ENCODE results near the gene KIF6.

KIF6 gene

GRCh38 chr6:39313526-39314272 is 411.5 kb downstream of the KIF6 start:
- CTCF ChIA-PET = interaction anchor here (2.7 kb wide), 1 partner anchor 11 kb away, joined by 10 read pairs; no protein-coding TSS in a partner anchor
- POLR2A ChIA-PET = no interaction called here
- DNase-seq (ENCODE audit: extremely low spot score) = no peak
- no peak for TF ChIP-seq CTCF (IDR thresholded peaks at IDR 0.05; ENCODE audit: control extremely low read depth, extremely low read depth, low read depth, missing control alignments)

DNA sequence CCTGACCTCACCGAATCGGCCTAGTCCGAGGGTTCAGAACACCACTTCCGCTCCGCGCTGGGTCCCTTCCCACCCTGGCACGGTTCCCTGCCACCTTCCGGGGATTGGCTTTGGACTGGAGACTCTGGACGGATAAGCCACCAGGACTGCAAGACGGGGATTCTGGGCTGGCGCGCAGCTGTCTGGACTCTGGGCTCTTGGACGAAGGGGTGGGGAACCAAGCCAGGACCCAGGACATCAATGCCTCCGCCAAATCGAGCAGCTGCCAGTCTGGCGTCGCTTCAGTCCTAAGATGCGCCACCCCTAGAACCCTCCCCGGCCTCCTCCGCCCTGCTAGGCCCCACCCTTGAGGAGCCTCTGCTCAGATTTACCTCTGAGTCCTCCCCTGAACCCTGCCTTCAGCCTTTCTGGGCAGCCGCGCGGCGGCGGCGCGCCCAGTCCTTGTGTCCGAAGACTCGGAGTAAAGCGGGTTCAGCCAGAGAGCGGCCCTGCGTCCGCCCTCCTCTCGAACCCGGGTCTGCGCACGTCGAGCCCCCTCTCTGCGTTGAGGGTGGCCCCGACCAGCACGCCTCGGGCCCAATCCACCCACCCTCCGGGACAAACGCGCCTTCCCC is 412.2 kb downstream of the KIF6 start:
- ChIA-PET POLR2A (no interaction called here), CTCF (interaction anchor here (2.7 to 4.3 kb wide), 2 partner anchors 11 to 145 kb away, joined by 10 to 79 read pairs; no protein-coding TSS in a partner anchor)
- no peak for TF ChIP-seq CTCF (IDR thresholded peaks at IDR 0.05; ENCODE audit: control extremely low read depth, extremely low read depth, low read depth, missing control alignments)
- no peak for DNase-seq (ENCODE audit: extremely low spot score)

DNA sequence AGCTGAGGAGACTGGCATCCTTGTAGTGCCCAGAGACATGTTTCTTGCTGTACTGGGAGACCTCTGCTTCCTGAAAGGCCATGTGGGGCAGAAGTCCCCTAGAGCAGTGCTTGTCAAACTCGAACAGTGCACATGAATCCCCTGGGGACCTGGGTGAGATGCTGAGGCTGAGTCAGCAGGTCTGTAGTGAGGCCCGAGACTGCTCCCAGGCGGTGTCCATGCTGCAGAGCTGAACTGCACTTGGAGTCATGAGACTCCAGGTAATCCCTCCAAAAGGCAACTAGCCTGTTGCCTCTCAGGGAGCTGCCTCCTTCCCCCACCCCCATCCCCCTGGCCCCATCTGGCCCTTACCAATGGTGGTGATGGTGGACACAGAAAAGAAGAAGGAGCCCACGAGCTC is 414.7 kb downstream of the KIF6 start:
- ChIA-PET CTCF (interaction anchor here (0.7 to 4.3 kb wide), 30 partner anchors 8 to 999 kb away, joined by 3 to 79 read pairs (median 4); no protein-coding TSS in a partner anchor), POLR2A (no interaction called here)
- DNase-seq (ENCODE audit: extremely low spot score) = no peak
- no peak for TF ChIP-seq CTCF (IDR thresholded peaks at IDR 0.05; ENCODE audit: control extremely low read depth, extremely low read depth, low read depth, missing control alignments)

- POLR2A ChIA-PET = no interaction called here
- CTCF ChIA-PET = interaction anchor here (0.6 to 4.3 kb wide), 35 partner anchors 9 to 999 kb away, joined by 3 to 79 read pairs (median 4); no protein-coding TSS in a partner anchor
- DNase-seq (ENCODE audit: extremely low spot score) = peak; percentile 79
- peak; percentile 92 for TF ChIP-seq CTCF (IDR thresholded peaks at IDR 0.05; ENCODE audit: control extremely low read depth, extremely low read depth, low read depth, missing control alignments)
Measured at GRCh38 chr6:39309942-39310531, 415.2 kb downstream of the KIF6 start.

DNA sequence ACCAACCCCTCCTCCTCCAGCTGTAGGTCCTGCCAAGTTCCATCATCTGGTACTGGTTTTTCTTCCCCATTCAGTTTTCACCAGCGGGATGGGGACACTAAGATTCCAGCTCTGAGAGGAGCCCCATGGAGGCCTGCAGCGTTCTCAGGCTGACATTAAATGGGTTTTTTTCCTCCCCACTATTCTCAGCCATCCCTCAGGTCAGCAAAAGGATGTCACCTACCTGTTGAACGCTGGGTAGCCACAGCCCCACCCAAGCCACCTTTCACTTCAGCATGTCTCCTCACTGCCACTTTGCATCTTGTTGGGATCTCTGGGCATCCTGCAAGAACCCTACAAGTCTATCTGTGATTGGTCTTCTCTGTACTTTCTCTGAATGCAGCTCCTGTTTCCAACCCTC is 417.7 kb downstream of the KIF6 start:
- ChIA-PET POLR2A (interaction anchor here (0.6 kb wide), 1 partner anchor 604 kb away, joined by 4 read pairs; no protein-coding TSS in a partner anchor), CTCF (interaction anchor here (1.3 to 10.2 kb wide), 4 partner anchors 139 to 435 kb away, joined by 3 to 265 read pairs (median 7); no protein-coding TSS in a partner anchor)
- TF ChIP-seq CTCF (IDR thresholded peaks at IDR 0.05; ENCODE audit: control extremely low read depth, extremely low read depth, low read depth, missing control alignments) = no peak
- DNase-seq (ENCODE audit: extremely low spot score) = no peak

- ChIA-PET CTCF (interaction anchor here (0.7 to 10.2 kb wide), 8 partner anchors 12 to 432 kb away, joined by 3 to 265 read pairs (median 6); no protein-coding TSS in a partner anchor), POLR2A (no interaction called here)
- no peak for DNase-seq (ENCODE audit: extremely low spot score)
- no peak for TF ChIP-seq CTCF (IDR thresholded peaks at IDR 0.05; ENCODE audit: control extremely low read depth, extremely low read depth, low read depth, missing control alignments)
Measured at GRCh38 chr6:39304951-39305350, 420.3 kb downstream of the KIF6 start.
